Measurements from ENCODE around the gene IL21R. TPM values are rescaled to one million over a fixed set of nuclear protein-coding genes. Genes with fewer than 3 reads are reported as not detected.
"Not testable (repeated sequence)": the region's sequence is repeated elsewhere in the genome, so short reads cannot be mapped to it uniquely, and the experiment has no call there.

IL21R gene
- total RNA-seq, 1 donor from 2014 or later = 1.6 TPM

GRCh38 chr16:27450196-27450549, 48.2 kb downstream of the IL21R start:
- no peak for TF ChIP-seq CTCF (IDR thresholded peaks at IDR 0.05; ENCODE audit: insufficient read depth, low read length, poor library complexity, severe bottlenecking)
- no peak for DNase-seq (ENCODE audit: low read depth)
- H3K36me3 ChIP-seq (ENCODE audit: control insufficient read depth, insufficient read depth, low read length) = no peaks in the 10 kb centered on the region
- H3K27me3 ChIP-seq (ENCODE audit: control insufficient read depth, insufficient read depth, low read length) = no peaks in the 10 kb centered on the region
- H3K4me3 ChIP-seq (ENCODE audit: low read depth, low read length) = no peak overlapping the region

- no peak for TF ChIP-seq CTCF (IDR thresholded peaks at IDR 0.05; ENCODE audit: insufficient read depth, low read length, poor library complexity, severe bottlenecking)
- no peaks in the 10 kb centered on the region for H3K27me3 ChIP-seq (ENCODE audit: control insufficient read depth, insufficient read depth, low read length)
- no peak for DNase-seq (ENCODE audit: low read depth)
- H3K4me3 ChIP-seq (ENCODE audit: low read depth, low read length) = no peak overlapping the region
- H3K36me3 ChIP-seq (ENCODE audit: control insufficient read depth, insufficient read depth, low read length) = no peaks in the 10 kb centered on the region
Observed at GRCh38 chr16:27452569-27453493, 50.9 kb downstream of the IL21R start.

- DNase-seq (ENCODE audit: low read depth) = no peak
- H3K36me3 ChIP-seq (ENCODE audit: control insufficient read depth, insufficient read depth, low read length) = no peaks in the 10 kb centered on the region
- TF ChIP-seq CTCF (IDR thresholded peaks at IDR 0.05; ENCODE audit: insufficient read depth, low read length, poor library complexity, severe bottlenecking) = no peak
- H3K27me3 ChIP-seq (ENCODE audit: control insufficient read depth, insufficient read depth, low read length) = no peaks in the 10 kb centered on the region
- H3K4me3 ChIP-seq (ENCODE audit: low read depth, low read length) = no peak overlapping the region
Observed at GRCh38 chr16:27453494-27453825, 51.5 kb downstream of the IL21R start.

- Histone ChIP-seq H3K27me3 (ENCODE audit: control insufficient read depth, insufficient read depth, low read length) (no peaks in the 10 kb centered on the region), H3K36me3 (ENCODE audit: control insufficient read depth, insufficient read depth, low read length) (peaks cover 1% of the 10 kb centered on the region), H3K4me3 (ENCODE audit: low read depth, low read length) (no peak overlapping the region)
- no peak for DNase-seq (ENCODE audit: low read depth)
- TF ChIP-seq CTCF (IDR thresholded peaks at IDR 0.05; ENCODE audit: insufficient read depth, low read length, poor library complexity, severe bottlenecking) = no peak
Observed at GRCh38 chr16:27455700-27456099, 53.7 kb downstream of the IL21R start.

- H3K36me3 ChIP-seq (ENCODE audit: control insufficient read depth, insufficient read depth, low read length); H3K4me3 ChIP-seq (ENCODE audit: low read depth, low read length); DNase-seq (ENCODE audit: low read depth); H3K27me3 ChIP-seq (ENCODE audit: control insufficient read depth, insufficient read depth, low read length): not testable (repeated sequence)
Observed at GRCh38 chr16:27457605-27457900, 55.6 kb downstream of the IL21R start.

- Histone ChIP-seq H3K4me3 (ENCODE audit: low read depth, low read length) (no peak overlapping the region), H3K27me3 (ENCODE audit: control insufficient read depth, insufficient read depth, low read length) (no peaks in the 10 kb centered on the region), H3K36me3 (ENCODE audit: control insufficient read depth, insufficient read depth, low read length) (peaks cover 4% of the 10 kb centered on the region)
- no peak for TF ChIP-seq CTCF (IDR thresholded peaks at IDR 0.05; ENCODE audit: insufficient read depth, low read length, poor library complexity, severe bottlenecking)
- no peak for DNase-seq (ENCODE audit: low read depth)
Observed at GRCh38 chr16:27458258-27458657, 56.3 kb downstream of the IL21R start.

All from kidney epithelial cell (primary cell).